MCF 10A (cell line): Measurements from ENCODE around the gene CORO7. TPM values are rescaled to one million over a fixed set of nuclear protein-coding genes. Genes with fewer than 3 reads are reported as not detected.

Experiments used
- BruUV-seq: library from RNA; stranded (reverse); fragments of 400-500 nt; replicated peaks from 2 replicates; lab custom pipeline; 2021; lab: Mats Ljungman, UMichigan
- CTCF ChIA-PET: fragments of 300-600 bp; sonication (Branson Sonifier 250); formaldehyde crosslinking; extraction: SDS; loops from one replicate; lab custom pipeline; 2021; ENCODE audit warnings: antibody characterized with exemption, inconsistent platforms; lab: Yijun Ruan, JAX
- POLR2A ChIA-PET: fragments of 300-600, 350-650 bp; sonication (Branson Sonifier 250); formaldehyde crosslinking; extraction: SDS; loops from one replicate; lab custom pipeline; 2020; ENCODE audit warnings: antibody characterized with exemption, inconsistent platforms; lab: Yijun Ruan, JAX
- DNase-seq: peaks from one replicate; pipeline ENCODE4 v3.0.0-alpha.2; 2018; ENCODE audit not compliant: unreplicated experiment
- H3K27ac Mint-ChIP-seq: one replicate; pipeline ENCODE4 v1.8.0; 2022; ENCODE audit warnings: mild to moderate bottlenecking, low read depth, mixed read lengths; ENCODE audit not compliant: unreplicated experiment
- H3K27me3 Mint-ChIP-seq: one replicate; pipeline ENCODE4 v1.8.0; 2022; ENCODE audit warnings: mixed read lengths; ENCODE audit not compliant: insufficient read depth, unreplicated experiment
- H3K36me3 Mint-ChIP-seq: one replicate; pipeline ENCODE4 v1.8.0; 2022; ENCODE audit warnings: mild to moderate bottlenecking, moderate library complexity, mixed read lengths; ENCODE audit not compliant: insufficient read depth, unreplicated experiment
- H3K4me1 Mint-ChIP-seq: one replicate; pipeline ENCODE4 v1.8.0; 2022; ENCODE audit warnings: mixed read lengths; ENCODE audit not compliant: insufficient read depth, unreplicated experiment
- H3K4me3 Mint-ChIP-seq: one replicate; pipeline ENCODE4 v1.8.0; 2022; ENCODE audit warnings: mild to moderate bottlenecking, moderate library complexity, mixed read lengths; ENCODE audit not compliant: unreplicated experiment
- H3K9me3 Mint-ChIP-seq: one replicate; pipeline ENCODE4 v1.8.0; 2022; ENCODE audit warnings: mixed read lengths; ENCODE audit not compliant: unreplicated experiment
- intact Hi-C: fragments of 100-400 bp; cut with micrococcal nuclease; formaldehyde crosslinking; loops from 2 replicates; pipeline ENCODE4 v1.14.1; 2022
- total RNA-seq: library from RNA; stranded (reverse); gene quantifications from 2 replicates; pipeline ENCODE4 v1.2.3, GENCODE V29; 2022
- TF ChIP-seq, protein P1 (sequence below): fragments of 200-600 bp; IDR thresholded peaks from one replicate; pipeline ENCODE4 v1.8.0; 2022; ENCODE audit warnings: antibody characterized with exemption, mild to moderate bottlenecking; ENCODE audit not compliant: unreplicated experiment

CORO7 gene
- total RNA-seq, 1 experiment from 2014 or later = 20.3 TPM

DNA sequence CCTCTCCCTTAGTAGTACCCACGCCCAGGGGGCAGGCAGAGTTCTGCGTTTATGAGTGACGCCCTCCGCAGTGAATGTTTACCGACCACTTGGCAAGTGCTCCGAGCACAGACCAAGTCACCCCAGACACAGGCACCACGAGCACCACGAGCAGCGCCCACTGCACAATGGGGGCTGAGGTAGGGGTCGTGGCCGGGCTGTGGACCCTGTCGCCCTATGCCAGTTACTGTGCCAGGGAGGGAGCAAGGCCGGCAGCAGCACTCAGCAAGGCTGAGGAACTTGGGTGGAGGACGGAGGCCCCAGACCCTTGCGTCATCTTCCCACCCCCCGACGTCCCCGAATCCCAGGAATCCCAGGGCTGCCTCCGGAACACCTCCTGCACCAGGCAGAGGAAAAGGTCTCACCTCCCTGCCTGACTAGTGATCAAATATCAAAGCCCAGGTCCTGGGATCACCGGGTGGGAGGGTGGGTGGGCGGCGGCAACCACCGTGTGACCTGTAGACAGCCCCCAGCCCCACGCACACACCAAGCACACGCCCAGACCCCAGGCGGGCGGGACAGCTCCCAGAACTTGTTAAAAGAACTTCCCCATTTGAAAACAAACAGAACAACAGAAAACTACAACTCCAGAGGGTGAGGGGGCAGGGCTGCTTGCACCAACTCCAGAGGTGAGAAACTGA lies 39.4 kb downstream of the CORO7 start:
- intact Hi-C loops = no loop called here
- Mint-ChIP-seq H3K4me1 (peaks cover 26% of the 10 kb centered on the region), H3K27me3 (no peaks in the 10 kb centered on the region), H3K9me3 (no peaks in the 10 kb centered on the region), H3K27ac (no peak overlapping the region), H3K36me3 (peaks cover 6% of the 10 kb centered on the region), H3K4me3 (no peak overlapping the region)
- ChIA-PET POLR2A (interaction anchor here (1.1 to 1.2 kb wide), 2 partner anchors 8 to 18 kb away, joined by 4 read pairs; no protein-coding TSS in a partner anchor), CTCF (interaction anchor here (1.3 to 5.0 kb wide), 3 partner anchors 18 to 26 kb away, joined by 3 to 22 read pairs (median 17); no protein-coding TSS in a partner anchor)
- TF ChIP-seq, protein P1, sequence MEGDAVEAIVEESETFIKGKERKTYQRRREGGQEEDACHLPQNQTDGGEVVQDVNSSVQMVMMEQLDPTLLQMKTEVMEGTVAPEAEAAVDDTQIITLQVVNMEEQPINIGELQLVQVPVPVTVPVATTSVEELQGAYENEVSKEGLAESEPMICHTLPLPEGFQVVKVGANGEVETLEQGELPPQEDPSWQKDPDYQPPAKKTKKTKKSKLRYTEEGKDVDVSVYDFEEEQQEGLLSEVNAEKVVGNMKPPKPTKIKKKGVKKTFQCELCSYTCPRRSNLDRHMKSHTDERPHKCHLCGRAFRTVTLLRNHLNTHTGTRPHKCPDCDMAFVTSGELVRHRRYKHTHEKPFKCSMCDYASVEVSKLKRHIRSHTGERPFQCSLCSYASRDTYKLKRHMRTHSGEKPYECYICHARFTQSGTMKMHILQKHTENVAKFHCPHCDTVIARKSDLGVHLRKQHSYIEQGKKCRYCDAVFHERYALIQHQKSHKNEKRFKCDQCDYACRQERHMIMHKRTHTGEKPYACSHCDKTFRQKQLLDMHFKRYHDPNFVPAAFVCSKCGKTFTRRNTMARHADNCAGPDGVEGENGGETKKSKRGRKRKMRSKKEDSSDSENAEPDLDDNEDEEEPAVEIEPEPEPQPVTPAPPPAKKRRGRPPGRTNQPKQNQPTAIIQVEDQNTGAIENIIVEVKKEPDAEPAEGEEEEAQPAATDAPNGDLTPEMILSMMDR = no peak
- no peak for DNase-seq
- no TSS peak for BruUV-seq

DNA sequence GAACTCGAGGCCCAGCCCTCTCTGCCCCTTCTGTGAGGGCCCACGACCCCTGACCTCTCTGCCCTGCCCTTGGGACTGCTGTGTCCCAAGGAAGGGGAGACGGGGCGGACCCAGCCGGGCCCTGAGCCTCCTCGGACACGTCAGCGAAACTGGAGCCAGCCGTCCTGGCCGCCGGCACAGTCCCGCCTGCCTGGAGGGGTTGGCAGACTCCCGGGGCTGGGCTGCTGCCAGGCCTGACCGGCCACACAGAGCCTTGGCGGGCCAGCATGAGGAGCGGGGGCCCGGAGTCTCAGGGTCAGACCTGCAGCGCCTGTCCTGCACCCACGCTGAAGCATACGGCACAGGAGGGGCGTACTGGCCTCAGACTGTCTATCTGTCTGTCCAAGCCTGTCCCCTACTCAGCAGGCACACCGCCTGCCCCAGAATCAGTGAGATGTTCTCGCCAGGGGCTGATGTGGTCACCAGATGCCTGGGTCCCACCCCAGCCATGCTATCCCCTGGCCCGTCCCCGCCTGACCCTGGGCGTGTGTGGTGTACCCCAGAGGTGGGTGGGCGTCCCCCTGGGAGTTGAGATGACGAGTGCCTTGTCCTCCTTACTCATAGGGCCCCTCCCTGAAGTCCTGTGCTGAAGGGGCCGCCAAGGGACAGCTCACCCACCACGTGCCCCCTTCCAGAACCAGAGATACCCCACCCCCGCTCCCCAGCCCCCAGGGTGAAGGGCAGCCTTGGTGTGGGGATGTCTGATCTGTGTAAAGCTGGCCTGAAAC lies 40.1 kb downstream of the CORO7 start:
- no peaks in the 10 kb centered on the region for H3K27me3 Mint-ChIP-seq
- no peaks in the 10 kb centered on the region for H3K9me3 Mint-ChIP-seq
- POLR2A ChIA-PET = interaction anchor here (0.7 kb wide), 1 partner anchor 567 kb away, joined by 4 read pairs; no protein-coding TSS in a partner anchor
- no TSS peak for BruUV-seq
- intact Hi-C loops = no loop called here
- peak; percentile 65 for DNase-seq
- peaks cover 26% of the 10 kb centered on the region for H3K4me1 Mint-ChIP-seq
- H3K36me3 Mint-ChIP-seq = peaks cover 6% of the 10 kb centered on the region
- H3K27ac Mint-ChIP-seq = no peak overlapping the region
- H3K4me3 Mint-ChIP-seq = no peak overlapping the region
- TF ChIP-seq, protein P1 = no peak
- CTCF ChIA-PET = interaction anchor here (0.7 to 5.0 kb wide), 4 partner anchors 12 to 32 kb away, joined by 3 to 47 read pairs (median 13); no protein-coding TSS in a partner anchor

DNA sequence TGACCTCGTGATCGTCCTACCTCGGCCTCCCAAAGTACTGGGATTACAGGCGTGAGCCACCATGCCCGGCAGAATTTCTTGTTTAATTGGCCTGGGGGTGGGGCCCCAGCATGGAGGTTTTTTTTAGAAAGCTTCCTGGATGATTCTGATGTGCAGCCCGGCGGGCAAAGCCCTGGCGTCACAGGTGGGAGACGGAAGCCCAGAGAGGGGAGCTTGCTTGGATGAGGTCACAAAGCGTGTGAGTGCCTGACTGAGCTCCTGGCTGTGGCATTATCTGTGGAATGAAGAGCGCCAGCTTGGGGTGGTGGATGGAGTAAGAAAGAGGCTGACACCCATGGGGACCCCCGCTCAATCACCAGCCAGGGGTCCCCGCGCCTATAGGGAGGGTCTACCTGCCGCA lies 40.7 kb downstream of the CORO7 start:
- no peak overlapping the region for H3K4me3 Mint-ChIP-seq
- TF ChIP-seq, protein P1 = no peak
- H3K27me3 Mint-ChIP-seq = no peaks in the 10 kb centered on the region
- no peak overlapping the region for H3K27ac Mint-ChIP-seq
- BruUV-seq = no TSS peak
- H3K36me3 Mint-ChIP-seq = peaks cover 3% of the 10 kb centered on the region
- ChIA-PET CTCF (interaction anchor here (0.7 to 5.0 kb wide), 6 partner anchors 10 to 32 kb away, joined by 3 to 47 read pairs (median 6); no protein-coding TSS in a partner anchor), POLR2A (interaction anchor here (0.7 to 1.2 kb wide), 2 partner anchors 17 to 568 kb away, joined by 3 to 4 read pairs; no protein-coding TSS in a partner anchor)
- no peaks in the 10 kb centered on the region for H3K9me3 Mint-ChIP-seq
- peaks cover 26% of the 10 kb centered on the region for H3K4me1 Mint-ChIP-seq
- intact Hi-C loops = no loop called here
- DNase-seq = peak; percentile 42
